HEK293T (cell line): ENCODE data around the gene SPATS2L.

ENCODE experiments used
- CTCF ChIA-PET: fragments of 350-600 bp; formaldehyde crosslinking; extraction: SDS; loops from one replicate; lab custom pipeline; 2021; ENCODE audit warnings: antibody characterized with exemption, inconsistent platforms; lab: Yijun Ruan, JAX
- POLR2A ChIA-PET: fragments of 350-600 bp; formaldehyde crosslinking; extraction: SDS; loops from one replicate; lab custom pipeline; 2020; ENCODE audit warnings: antibody characterized with exemption, inconsistent platforms; lab: Yijun Ruan, JAX
- DNase-seq: peaks from one replicate; pipeline ENCODE4 v3.0.0; 2012; ENCODE audit warnings: mixed read lengths; ENCODE audit errors: extremely low spot score
- ARNT ChIP-seq: fragments of 450-650 bp; IDR thresholded peaks from 2 replicates; pipeline ENCODE4 v1.6.1; 2017; ENCODE audit warnings: mild to moderate bottlenecking
- BHLHE40 ChIP-seq: fragments of 450-650 bp; IDR thresholded peaks from 2 replicates; pipeline ENCODE4 v1.6.1; 2016; ENCODE audit warnings: mild to moderate bottlenecking, moderate library complexity, borderline replicate concordance
- CTBP1 ChIP-seq: fragments of 450-650 bp; IDR thresholded peaks from 2 replicates; pipeline ENCODE4 v1.6.1; 2016; ENCODE audit warnings: borderline replicate concordance
- ELF4 ChIP-seq: fragments of 450-650 bp; IDR thresholded peaks from 2 replicates; pipeline ENCODE4 v1.6.1; 2017; ENCODE audit warnings: antibody characterized with exemption
- FOXA1 ChIP-seq: fragments of 450-650 bp; IDR thresholded peaks from 2 replicates; pipeline ENCODE4 v1.6.1; 2016; ENCODE audit warnings: mild to moderate bottlenecking
- FOXK2 ChIP-seq: fragments of 450-650 bp; IDR thresholded peaks from 2 replicates; pipeline ENCODE4 v1.6.1; 2016; ENCODE audit warnings: mild to moderate bottlenecking
- FOXM1 ChIP-seq: fragments of 450-650 bp; IDR thresholded peaks from 2 replicates; pipeline ENCODE4 v1.6.1; 2017; ENCODE audit warnings: mild to moderate bottlenecking, borderline replicate concordance
- HDGF ChIP-seq: fragments of 450-650 bp; IDR thresholded peaks from 2 replicates; pipeline ENCODE4 v1.6.1; 2017; ENCODE audit warnings: antibody characterized with exemption, borderline replicate concordance
- L3MBTL2 ChIP-seq: fragments of 450-650 bp; conservative IDR thresholded peaks from 2 replicates; pipeline ENCODE4 v1.6.1; 2016; ENCODE audit warnings: mild to moderate bottlenecking
- LEF1 ChIP-seq: fragments of 450-650 bp; IDR thresholded peaks from 2 replicates; pipeline ENCODE4 v1.6.1; 2017; ENCODE audit warnings: mild to moderate bottlenecking, borderline replicate concordance
- NFRKB ChIP-seq: fragments of 450-650 bp; IDR thresholded peaks from 2 replicates; pipeline ENCODE4 v1.6.1; 2016; ENCODE audit warnings: mild to moderate bottlenecking, moderate library complexity
- PKNOX1 ChIP-seq: fragments of 450-650 bp; IDR thresholded peaks from 2 replicates; pipeline ENCODE4 v1.6.1; 2016
- SP1 ChIP-seq: fragments of 450-650 bp; IDR thresholded peaks from 2 replicates; pipeline ENCODE4 v1.6.1; 2017
- SUZ12 ChIP-seq: fragments of 450-650 bp; IDR thresholded peaks from 2 replicates; pipeline ENCODE4 v1.6.1; 2016; ENCODE audit warnings: mild to moderate bottlenecking
- TARDBP ChIP-seq: fragments of 450-650 bp; IDR thresholded peaks from 2 replicates; pipeline ENCODE4 v1.6.1; 2016
- ZNF384 ChIP-seq: fragments of 450-650 bp; IDR thresholded peaks from 2 replicates; pipeline ENCODE4 v1.6.1; 2016

Gene SPATS2L

DNA sequence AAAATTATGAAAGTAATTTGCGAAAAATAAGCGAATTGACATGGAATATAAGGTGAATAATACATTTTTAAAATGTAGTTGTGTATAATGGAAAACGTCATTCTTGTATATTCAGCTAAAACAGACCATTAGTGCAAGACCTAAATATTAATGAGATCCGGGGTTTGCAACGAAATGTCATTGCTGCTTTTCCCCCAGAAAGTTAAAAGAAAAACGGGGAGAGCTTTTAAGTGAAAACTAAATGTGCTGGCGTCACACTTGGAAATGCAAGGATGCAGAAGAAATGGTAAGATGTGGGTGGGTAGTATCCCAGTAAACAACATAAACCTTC lies 219.0 kb downstream of the SPATS2L start:
- DNase-seq = no peak
- POLR2A ChIA-PET = interaction anchor here (1.3 to 1.8 kb wide), 2 partner anchors 10 to 16 kb away, joined by 4 to 6 read pairs; partner anchors contain the start of gene KCTD18
- TF ChIP-seq FOXA1 = no peak
- TF ChIP-seq FOXM1 = no peak
- TF ChIP-seq SP1 = no peak
- no peak for TF ChIP-seq LEF1
- TF ChIP-seq NFRKB = no peak
- no peak for TF ChIP-seq TARDBP
- TF ChIP-seq ZNF384 = no peak
- no peak for TF ChIP-seq BHLHE40
- no peak for TF ChIP-seq HDGF
- TF ChIP-seq ARNT = no peak
- TF ChIP-seq FOXK2 = no peak
- TF ChIP-seq PKNOX1 = no peak
- TF ChIP-seq SUZ12 = no peak
- CTCF ChIA-PET = interaction anchor here (0.7 kb wide), 1 partner anchor 83 kb away, joined by 3 read pairs; no protein-coding TSS in a partner anchor

DNA sequence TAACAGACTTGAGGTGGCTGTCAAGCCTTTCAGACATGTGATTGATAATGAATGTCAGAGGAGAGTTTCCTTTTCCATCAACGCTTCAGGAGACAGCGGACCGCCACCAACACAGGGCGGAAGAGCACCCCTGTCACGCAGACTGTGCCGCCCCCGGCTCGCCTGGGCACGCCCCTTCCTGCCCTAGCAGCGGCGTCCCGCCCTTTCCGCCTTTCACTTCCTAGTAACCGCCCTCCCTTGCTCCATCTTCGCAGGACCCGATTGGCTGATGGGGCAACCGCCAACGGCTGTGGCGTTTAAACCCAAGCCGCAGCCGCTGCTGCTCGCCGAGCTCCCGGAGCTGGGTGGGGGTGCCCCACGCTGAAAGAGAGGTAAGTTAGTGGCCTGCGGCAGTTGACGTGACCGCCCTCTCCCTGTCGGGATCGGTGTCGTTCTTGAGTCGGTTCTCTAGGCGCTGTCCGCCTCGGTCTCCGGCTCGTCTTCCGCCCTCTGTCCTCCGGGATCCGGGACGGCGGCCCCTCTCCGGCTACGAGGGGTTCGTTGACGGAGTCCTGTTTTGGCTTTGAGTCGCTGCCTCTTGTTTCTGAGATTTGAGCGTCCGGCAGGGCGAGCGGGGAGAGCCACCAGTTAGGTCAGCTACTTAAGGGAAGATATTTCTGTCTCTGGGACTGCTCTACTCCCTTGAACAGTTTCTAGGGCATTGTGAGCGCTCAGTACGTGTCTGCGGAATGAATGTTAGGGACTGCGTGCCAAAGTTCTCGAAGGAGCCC lies 219.6 kb downstream of the SPATS2L start, which contains the start of gene SGO2:
TSS of gene SGO2 (plus strand) at position 326 of the 770 bp plus-strand sequence. CDS start 6,769 bp downstream, outside the sequence.
- ChIA-PET CTCF (interaction anchor here (0.7 to 1.0 kb wide), 2 partner anchors 54 to 82 kb away, joined by 3 read pairs; no protein-coding TSS in a partner anchor), POLR2A (interaction anchor here (1.0 to 1.8 kb wide), 3 partner anchors 10 to 99 kb away, joined by 3 to 6 read pairs (median 4); partner anchors contain the start of gene KCTD18)

GRCh38 chr2:200528228-200528627 lies 221.7 kb downstream of the SPATS2L start:
- ChIA-PET POLR2A (no interaction called here), CTCF (no interaction called here)
- TF ChIP-seq TARDBP (no peak), CTBP1 (no peak), ZNF384 (no peak), FOXK2 (no peak), FOXA1 (no peak), ARNT (no peak), SUZ12 (no peak), PKNOX1 (no peak), LEF1 (no peak), HDGF (no peak), NFRKB (no peak), L3MBTL2 (no peak), BHLHE40 (no peak)
- no peak for DNase-seq

More for the DNA sequence above, 219.6 kb downstream of the SPATS2L start, which contains the start of gene SGO2:
- no peak for TF ChIP-seq NFRKB
- peak; percentile 94 for TF ChIP-seq FOXM1
- TF ChIP-seq ZNF384 = no peak
- peak; percentile 80 for TF ChIP-seq L3MBTL2
- peak; percentile 74 for TF ChIP-seq PKNOX1
- peak; percentile 62 for TF ChIP-seq ELF4
- DNase-seq = peak; percentile 96
